NCI-H82 treated with DMSO at 0.1 percent for 48 hours (cell line): Measurements from ENCODE around the gene SPDYE1.
"Not testable (repeated sequence)": the region's sequence is repeated elsewhere in the genome, so short reads cannot be mapped to it uniquely, and the experiment has no call there.

Experiments used
- DNase-seq: peaks from one replicate; lab custom pipeline; 2025; ENCODE audit not compliant: unreplicated experiment; lab: John Stamatoyannopoulos, UW

SPDYE1 gene

GRCh38 chr7:43990829-43991228, 6.9 kb upstream of the SPDYE1 start:
- DNase-seq, result not testable (repeated sequence)

- DNase-seq, result not testable (repeated sequence)
Measured at GRCh38 chr7:43992896-43993295, 4.8 kb upstream of the SPDYE1 start.

DNA sequence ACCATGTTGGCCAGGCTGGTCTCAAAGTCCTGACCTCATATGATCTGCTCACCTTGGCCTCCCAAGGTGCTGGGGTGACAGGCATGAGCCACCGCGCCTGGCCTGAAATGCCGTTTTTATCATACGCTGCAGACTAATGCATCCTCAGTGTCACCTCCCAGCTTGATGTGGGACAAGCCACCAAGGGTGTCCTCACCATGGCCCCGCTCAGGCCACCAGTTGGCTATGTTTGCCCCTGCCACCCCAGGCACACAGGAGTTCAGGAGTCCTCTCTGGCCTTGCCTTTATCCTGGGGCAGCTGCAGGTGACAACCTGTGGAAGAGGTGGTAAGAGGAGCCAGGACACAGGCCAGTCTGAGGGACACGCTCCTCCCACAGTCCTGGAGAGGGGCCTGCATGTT, 3.0 kb upstream of the SPDYE1 start:
- not testable (repeated sequence) for DNase-seq

DNA sequence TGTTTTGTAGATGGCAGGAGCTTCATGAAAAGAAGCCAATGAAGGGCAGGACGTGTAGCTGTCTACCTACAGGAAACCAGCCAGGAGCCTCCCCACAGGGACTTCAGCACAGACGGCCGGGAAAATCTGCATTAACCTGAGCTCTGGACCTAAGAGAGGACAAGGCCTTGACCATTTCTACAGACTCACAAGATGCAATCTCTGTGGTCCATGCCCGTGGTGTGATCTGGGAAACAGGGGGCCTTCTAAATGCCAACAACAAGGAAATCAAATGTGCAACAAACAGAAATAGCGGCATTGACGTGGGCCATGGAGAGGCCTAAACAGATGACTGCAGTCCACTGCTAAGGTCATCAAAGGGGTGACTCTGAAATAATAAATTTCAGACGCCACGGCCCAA, 14.4 kb downstream of the SPDYE1 start:
- DNase-seq, result not testable (repeated sequence)

- not testable (repeated sequence) for DNase-seq
Measured at GRCh38 chr7:44015090-44015489, 17.4 kb downstream of the SPDYE1 start.

DNA sequence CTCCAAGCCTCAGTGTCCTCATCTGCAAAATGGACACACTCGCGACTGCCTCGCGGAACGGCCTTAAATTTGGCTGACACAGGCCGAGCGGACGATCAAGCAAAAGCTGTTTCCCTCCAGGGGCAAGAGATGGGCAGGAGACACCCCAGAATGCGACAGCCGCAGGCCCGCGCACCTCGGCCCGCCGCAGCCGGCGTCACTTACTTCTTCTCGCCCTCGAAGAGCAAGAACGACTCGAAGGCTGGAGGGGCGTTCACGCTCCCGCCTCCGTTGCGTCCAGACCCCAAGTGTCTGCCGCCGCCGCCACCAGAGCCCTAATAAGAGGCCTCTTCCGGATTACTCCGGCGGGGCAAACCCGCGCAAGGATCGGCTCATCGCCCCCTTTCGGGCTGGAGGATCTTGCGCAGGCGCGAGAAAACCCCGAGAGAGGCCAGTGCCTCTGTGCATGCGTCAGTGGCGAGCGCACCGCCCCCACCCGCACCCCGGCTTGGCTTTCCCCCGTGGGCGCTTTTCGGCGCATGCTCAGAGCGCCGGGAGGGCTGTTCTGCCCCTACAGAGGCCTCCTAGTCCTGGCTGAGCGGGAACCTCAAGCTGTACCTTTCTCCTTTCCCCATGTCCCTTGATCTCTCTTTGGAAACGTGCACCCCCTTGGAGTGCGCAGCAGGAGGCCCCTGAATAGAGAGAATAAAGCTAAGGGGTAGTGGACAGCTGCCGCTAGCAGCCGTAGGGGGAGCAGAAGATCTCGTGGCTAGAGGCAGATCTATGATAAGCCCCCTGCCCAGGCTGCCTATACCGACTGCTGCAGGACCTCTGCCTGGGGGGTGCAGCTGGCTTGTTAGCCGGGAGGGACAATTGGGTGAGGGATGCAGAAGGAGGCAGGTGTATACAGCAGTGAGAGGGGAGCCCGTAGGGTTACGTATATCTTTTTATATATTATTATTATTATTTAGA, 21.4 kb downstream of the SPDYE1 start:
- peak; percentile 79 for DNase-seq

GRCh38 chr7:44019825-44020224, 22.1 kb downstream of the SPDYE1 start:
- not testable (repeated sequence) for DNase-seq

- not testable (repeated sequence) for DNase-seq
Measured at GRCh38 chr7:44022069-44022468, 24.4 kb downstream of the SPDYE1 start.

- DNase-seq, result not testable (repeated sequence)
Measured at GRCh38 chr7:44022796-44023467, 25.2 kb downstream of the SPDYE1 start.

DNA sequence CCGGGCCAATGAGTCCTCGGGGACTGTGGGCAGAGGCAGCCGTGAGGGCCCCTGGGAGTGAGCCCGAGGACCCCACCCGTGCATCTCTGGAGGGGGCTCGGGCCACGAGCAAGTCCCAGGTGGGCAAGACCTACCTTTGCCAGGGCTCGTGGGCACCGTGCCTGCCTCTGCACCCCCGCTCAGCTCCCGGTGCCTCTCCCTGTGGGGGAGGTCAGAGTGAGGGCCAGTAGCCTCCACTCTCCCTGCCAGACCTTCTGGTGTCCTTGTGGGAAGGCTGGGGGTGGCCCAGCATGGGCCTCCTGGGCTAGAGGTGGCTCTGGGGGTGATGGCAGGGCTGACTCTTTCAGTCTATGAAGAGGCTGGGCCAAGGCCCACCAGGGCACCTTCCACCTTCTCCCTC, 31.7 kb downstream of the SPDYE1 start:
- not testable (repeated sequence) for DNase-seq

GRCh38 chr7:44030029-44030428, 32.3 kb downstream of the SPDYE1 start:
- not testable (repeated sequence) for DNase-seq

DNA sequence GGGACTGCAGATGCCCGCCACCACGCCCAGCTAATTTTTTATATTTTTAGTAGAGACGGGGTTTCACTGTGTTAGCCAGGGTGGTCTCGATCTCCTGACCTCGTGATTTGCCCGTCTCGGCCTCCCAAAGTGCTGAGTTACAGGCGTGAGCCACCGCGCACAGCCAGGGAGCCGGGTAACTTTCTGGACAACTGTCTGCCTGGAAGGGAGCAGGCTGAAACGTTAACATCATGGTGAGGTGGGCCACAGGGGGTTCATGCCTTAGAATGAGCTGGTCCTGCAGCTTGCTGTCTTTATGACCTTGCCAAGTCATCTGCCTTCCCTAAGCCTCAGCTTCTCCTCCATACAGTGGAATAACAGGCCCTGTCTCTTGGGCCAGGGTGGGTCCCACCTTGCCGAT, 33.6 kb downstream of the SPDYE1 start:
- not testable (repeated sequence) for DNase-seq

GRCh38 chr7:44032031-44032430, 34.3 kb downstream of the SPDYE1 start:
- DNase-seq, result not testable (repeated sequence)

- DNase-seq, result not testable (repeated sequence)
Measured at GRCh38 chr7:44033971-44034844, 36.5 kb downstream of the SPDYE1 start.

DNA sequence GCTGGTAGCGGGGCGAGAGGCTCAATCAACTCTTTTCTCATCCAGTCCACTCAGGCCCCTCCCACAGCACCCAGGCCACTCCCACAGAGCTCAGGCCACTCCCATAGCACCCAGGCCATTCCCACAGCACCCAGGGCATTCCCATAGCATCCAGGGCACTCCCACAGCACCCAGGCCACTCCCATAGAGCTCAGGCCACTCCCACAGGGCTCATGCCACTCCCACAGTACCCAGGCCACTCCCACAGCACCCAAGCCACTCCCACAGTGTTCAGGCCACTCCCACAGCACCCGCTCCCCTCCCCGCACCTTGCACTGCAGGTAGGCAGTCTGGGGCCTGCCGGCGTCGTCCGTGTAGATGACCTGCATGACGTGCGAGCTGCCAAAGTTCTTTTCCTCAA, 38.7 kb downstream of the SPDYE1 start:
- not testable (repeated sequence) for DNase-seq

DNA sequence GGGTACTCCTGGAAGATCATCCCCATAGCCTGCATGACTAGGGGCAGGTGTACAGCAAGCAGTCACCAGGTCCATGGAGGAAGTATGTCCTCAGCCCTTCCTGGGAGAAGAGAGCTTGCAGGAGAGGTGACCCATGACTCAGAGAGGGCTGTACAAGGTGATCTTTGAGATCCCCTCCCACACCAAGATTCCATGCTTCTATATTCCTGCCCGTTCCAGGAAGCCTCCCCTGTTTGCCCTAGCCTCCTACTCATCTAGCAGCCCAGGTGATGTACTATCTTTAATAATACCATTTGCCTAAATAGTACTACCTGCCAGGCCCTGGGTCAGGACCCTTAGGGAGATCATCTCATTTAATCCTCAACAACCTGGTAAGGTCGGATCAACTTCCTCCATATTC, 40.3 kb downstream of the SPDYE1 start:
- not testable (repeated sequence) for DNase-seq

- DNase-seq, result not testable (repeated sequence)
Measured at GRCh38 chr7:44038553-44038952, 40.9 kb downstream of the SPDYE1 start.

DNA sequence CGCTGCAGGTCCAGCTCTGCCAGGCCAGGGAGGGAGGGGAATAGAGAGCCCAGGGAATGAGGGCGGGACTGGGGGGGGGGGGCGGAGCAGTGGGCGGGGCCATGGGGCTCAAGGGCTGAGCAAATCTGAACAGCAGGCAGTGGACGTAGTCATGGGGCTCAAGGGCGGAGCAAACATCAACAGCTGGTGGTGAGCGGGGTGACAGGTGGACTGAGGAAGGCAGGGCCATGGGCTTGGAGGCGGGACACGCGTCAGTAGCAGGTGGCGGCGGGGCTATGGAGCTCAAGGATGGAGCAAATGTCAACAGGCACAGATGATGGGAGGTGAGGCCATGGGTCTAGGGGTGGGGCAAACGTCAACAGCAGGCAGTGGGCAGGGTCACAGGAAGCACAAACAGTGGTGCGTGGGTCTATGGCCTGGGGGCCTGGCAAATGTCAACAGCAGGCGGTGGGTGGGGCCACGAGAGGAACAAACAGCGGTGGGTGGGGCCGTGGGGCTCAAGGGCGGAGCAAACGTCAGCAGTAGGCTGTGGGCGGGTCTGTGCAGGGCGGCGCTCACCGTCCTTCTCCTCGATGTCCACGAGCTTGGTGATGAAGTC, 41.4 kb downstream of the SPDYE1 start:
- peak; percentile 97 for DNase-seq

DNA sequence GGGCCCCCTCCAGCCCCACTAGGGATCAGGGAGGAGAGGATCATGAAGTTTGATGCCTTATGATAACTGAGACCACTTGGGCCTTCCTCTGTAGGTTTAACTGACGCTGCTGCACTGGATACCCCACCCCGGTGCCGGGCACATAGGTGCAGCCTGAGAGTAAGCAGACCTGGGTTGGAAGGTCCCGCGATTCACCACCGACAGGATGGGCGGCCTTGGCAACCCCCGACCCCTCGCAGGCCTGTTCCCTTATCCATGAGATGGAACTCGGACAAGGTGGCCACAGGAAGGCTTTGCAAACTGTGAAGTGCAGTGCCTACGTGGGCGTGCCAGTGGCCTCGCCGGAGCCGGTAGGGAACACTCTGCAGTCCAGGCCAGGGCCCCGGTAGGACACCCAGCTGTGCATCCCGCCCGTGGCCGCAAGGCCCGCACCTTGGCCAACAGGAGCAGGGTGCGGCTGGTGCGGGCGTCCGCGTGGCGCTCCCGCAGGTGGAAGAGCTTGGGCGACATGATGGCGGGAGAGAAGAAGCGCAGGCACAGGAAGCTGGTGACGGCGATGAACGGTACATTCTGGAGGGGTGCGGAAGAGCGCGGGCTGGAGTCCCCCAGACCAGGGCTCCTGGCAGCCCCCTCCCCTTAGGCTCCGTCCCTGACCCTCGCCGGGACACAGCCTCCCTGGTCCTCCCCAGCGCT, 42.2 kb downstream of the SPDYE1 start:
- not testable (repeated sequence) for DNase-seq

GRCh38 chr7:44040493-44040891, 42.8 kb downstream of the SPDYE1 start:
- not testable (repeated sequence) for DNase-seq
